ENCODE results near the gene THOC1.

THOC1 gene

GRCh38 chr18:275486-275885, 7.6 kb upstream of the THOC1 start:
- DNase-seq, result no peak

- DNase-seq, result no peak
Observed at GRCh38 chr18:274313-274712, 6.5 kb upstream of the THOC1 start.

- no peak for DNase-seq
Observed at GRCh38 chr18:273525-273924, 5.7 kb upstream of the THOC1 start.

DNA sequence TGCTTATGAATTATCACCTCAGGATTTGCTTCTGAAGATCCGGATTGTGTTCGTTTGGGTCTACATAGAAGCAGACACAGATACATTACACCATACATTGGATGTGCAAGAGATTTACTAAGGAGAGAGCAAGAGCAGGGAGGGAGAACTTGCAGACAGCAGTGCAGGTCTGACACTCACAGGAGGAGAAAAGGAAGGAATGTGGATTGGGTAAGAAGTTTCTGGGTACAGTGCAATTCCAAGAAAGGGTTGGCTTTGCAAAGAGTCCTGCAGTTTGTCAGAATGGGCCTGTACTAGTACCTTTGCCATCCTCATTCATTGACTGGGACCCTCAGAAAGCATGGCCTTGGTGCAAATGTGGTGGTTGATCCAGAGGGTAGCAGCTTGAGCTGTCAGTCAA, 4.8 kb upstream of the THOC1 start:
- DNase-seq, result no peak

DNA sequence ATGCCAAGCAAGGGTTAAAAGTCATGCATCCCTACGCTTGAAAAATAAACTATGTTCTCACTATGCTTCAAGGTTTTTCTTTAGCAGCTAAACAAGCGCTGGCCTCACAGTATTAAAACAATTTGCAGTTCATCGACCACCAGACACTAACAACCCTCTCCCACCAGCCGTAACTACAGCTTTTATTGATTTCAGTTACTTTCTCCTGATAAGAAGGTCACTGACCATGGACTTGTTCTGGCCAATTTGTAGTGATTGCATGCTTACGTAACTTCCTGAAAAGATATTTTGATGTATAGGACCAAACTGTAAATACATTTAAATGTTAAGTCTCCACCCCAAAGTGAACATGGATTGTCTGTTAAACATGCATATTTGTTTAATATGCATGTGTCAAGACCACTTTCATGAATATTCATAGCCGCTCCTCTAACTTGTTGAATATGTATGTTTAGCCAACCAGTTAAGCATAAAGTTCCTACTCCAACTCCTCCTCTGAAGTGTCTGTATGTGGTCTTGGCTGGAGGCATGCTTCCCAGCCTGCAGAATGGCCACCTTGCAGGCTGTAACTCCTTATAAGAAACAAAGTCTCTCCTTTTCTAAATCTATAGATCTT, 1.7 kb upstream of the THOC1 start:
- DNase-seq, result no peak

DNA sequence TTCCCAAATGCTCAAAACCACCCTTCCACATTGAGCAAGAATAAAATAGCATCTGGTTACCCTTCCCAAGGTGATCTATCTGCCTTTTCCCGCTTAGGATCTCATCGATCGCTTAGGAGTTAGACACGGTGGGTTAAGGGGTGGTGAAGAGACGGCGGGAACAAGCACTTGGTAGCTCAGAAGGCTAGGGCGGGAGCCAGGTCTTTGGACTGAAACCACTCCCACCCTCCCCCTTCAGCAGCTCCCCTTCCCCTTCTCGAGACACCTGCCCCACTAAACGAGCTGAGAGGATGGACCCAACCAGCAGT, 513 bp downstream of the THOC1 start:
- no peak for DNase-seq

DNA sequence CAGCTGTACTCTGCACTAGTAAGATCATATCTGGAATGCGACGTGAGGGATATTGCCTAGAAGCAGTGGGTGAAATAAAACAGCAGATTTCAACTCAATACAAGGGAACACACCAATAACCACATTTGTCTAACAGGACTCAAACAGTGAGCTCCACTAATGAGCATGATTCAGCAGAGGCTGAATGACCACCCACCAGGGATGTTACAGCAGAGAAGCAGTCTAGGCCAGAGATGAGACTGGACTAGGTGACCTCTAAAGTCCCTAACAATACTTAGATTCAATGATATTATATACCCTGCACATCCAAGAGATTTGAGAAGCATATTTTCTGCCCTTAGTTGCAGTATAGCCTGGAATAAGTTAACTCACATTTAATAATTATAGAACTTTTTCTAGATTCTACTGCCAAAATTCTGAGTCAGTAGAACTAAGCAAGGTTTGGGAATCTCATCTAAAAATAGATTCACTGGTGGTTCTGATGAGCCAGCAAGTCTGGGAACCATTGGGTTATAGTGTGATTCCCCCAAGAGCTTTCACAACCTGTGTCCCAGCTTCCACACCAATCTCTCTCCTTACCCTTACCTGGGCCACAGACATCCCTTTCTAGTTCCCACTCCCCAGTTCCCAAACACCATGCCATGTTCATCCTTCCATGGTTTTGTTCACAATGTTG, 6.3 kb downstream of the THOC1 start:
- DNase-seq, result no peak

GRCh38 chr18:260547-260946, 7.3 kb downstream of the THOC1 start:
- DNase-seq, result no peak

DNA sequence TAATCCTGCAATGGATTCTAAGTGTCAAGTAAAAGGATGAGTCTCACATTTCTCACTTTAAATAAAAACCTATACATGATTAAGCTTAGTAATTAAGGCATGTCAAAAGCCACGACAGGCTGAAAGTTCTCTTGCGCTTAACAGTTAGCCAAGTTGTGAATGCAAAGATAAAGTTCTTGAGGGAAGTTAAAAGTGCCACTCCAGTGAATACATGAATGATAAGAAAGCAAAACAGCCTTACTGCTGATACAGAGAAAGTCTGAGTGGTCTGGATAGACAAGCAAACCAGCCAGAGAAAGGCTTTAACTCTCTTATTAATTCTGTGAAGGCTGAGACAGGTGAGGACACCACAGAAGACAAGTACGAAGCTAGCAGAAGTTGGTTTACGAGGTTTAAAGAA, 12.7 kb downstream of the THOC1 start:
- no peak for DNase-seq

GRCh38 chr18:253121-253520, 14.7 kb downstream of the THOC1 start:
- no peak for DNase-seq

DNA sequence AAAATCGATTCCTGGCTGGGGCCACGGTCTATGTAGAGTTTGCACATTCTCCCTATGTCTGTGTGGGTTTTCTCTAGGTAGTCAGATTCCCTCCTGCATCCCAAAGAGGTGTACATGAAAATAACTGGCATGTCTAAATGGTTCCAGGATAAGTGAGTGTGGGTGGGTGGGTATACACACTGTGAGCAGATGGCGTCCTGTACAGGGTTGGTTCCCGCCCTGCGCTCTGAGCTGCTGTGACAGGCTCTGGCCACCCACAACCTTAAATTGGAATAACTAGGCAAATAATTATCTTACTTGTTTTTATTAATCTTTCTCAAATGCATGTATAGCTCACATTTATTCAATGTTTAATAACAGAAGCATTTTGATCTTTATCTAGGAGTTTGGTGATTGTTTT, 16.3 kb downstream of the THOC1 start:
- no peak for DNase-seq

DNA sequence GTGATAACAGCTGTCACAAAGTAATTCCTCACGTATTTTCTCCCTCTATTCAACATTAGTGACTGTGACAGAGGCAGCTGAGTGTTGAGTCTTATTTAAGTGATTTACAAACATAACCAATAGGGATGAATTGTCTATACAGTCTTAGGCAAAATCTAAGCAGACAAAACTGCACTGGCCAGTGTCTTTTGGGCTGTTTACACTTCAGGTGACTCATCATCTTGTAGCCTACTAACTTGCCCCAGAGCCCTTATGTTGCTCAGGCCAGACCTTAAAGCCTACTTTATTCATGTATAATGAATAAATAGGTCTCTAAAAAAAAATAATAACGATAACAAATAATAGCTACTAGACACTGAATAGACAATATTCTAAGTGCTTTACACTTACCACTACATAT, 17.2 kb downstream of the THOC1 start:
- DNase-seq, result no peak

GRCh38 chr18:248053-248452, 19.8 kb downstream of the THOC1 start:
- no peak for DNase-seq

DNA sequence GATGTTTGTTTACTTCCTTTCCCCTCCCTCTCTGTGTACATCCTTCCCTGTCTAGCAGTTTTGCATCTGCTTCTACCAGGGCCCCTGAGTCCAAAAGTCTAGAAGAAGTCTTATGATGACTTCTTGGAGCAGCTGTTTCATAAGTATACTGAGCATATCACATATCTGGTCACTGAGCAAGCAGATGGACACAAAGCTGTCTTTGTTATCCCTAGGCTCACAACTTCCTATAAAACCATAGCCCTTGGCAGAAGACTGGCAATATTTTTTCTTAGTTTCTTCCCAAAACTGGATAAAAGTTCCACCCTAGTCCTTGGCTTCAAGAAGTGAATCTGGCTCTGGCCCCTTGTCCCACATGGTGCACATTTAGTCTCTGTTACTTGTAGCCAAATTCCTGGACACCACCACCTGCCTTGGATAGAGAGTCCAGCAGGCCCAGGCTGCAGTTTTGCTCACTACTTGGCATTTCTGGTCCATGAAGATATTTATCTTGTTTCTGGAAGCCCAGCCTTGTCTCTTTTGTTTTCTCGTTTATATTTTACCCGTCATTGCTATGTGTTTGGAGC, 22.5 kb downstream of the THOC1 start:
- DNase-seq, result no peak

GRCh38 chr18:240175-240574, 27.7 kb downstream of the THOC1 start:
- DNase-seq, result no peak

- DNase-seq, result no peak
Observed at GRCh38 chr18:231563-231962, 36.3 kb downstream of the THOC1 start.

DNA sequence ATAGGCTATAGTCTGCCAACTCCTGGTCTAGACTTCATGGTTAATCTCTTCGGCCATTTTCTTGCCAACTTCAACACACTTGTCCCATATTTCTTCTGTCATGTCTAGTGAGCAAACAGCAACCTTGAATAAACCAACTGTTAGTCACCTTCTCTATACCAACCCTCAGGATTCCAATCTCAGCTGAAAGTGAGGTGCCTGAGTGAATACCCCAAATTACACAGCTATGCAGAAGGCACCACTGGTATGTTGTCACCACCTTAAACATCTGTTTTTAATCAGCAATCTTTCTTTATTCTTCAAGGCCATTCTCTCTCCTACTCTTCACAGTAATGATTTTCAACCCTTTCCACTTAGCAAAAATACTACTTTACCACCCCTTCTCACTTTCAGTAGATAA, 39.3 kb downstream of the THOC1 start:
- DNase-seq, result no peak

GRCh38 chr18:227902-228301, 39.9 kb downstream of the THOC1 start:
- no peak for DNase-seq

- DNase-seq, result no peak
Observed at GRCh38 chr18:227374-227773, 40.5 kb downstream of the THOC1 start.

GRCh38 chr18:225745-226144, 42.1 kb downstream of the THOC1 start:
- no peak for DNase-seq

- DNase-seq, result no peak
Observed at GRCh38 chr18:220708-221107, 47.1 kb downstream of the THOC1 start.

- DNase-seq, result no peak
Observed at GRCh38 chr18:217532-218336, 50.1 kb downstream of the THOC1 start.

- no peak for DNase-seq
Observed at GRCh38 chr18:215448-216010, 52.3 kb downstream of the THOC1 start.

- no peak for DNase-seq
Observed at GRCh38 chr18:213966-214365, 53.9 kb downstream of the THOC1 start.

Data from activated naive CD4-positive, alpha-beta T cell (primary cell).